Measurements from ENCODE around the gene TUNAR.

TUNAR gene

GRCh38 chr14:95911456-95911855, 34.8 kb downstream of the TUNAR start:
- H3K27ac ChIP-seq: no peak overlapping the region
- TF ChIP-seq CTCF (IDR thresholded peaks at IDR 0.05) (no peak), ZFX (IDR thresholded peaks at IDR 0.05; ENCODE audit: borderline replicate concordance) (no peak)

- H3K27ac ChIP-seq: no peak overlapping the region
- TF ChIP-seq ZFX (IDR thresholded peaks at IDR 0.05; ENCODE audit: borderline replicate concordance) (no peak), CTCF (IDR thresholded peaks at IDR 0.05) (no peak)
Observed at GRCh38 chr14:95915330-95915729, 38.7 kb downstream of the TUNAR start.

GRCh38 chr14:95918466-95918865, 41.8 kb downstream of the TUNAR start:
- no peak overlapping the region for H3K27ac ChIP-seq
- TF ChIP-seq CTCF (IDR thresholded peaks at IDR 0.05): no peak
- no peak for TF ChIP-seq ZFX (IDR thresholded peaks at IDR 0.05; ENCODE audit: borderline replicate concordance)

GRCh38 chr14:95920769-95921438, 44.3 kb downstream of the TUNAR start:
- H3K27ac ChIP-seq: no peak overlapping the region
- TF ChIP-seq CTCF (IDR thresholded peaks at IDR 0.05): no peak
- no peak for TF ChIP-seq ZFX (IDR thresholded peaks at IDR 0.05; ENCODE audit: borderline replicate concordance)

GRCh38 chr14:95922080-95922479, 45.4 kb downstream of the TUNAR start:
- H3K27ac ChIP-seq: no peak overlapping the region
- no peak for TF ChIP-seq ZFX (IDR thresholded peaks at IDR 0.05; ENCODE audit: borderline replicate concordance)
- no peak for TF ChIP-seq CTCF (IDR thresholded peaks at IDR 0.05)

- TF ChIP-seq CTCF (IDR thresholded peaks at IDR 0.05): no peak
- no peak for TF ChIP-seq ZFX (IDR thresholded peaks at IDR 0.05; ENCODE audit: borderline replicate concordance)
- no peak overlapping the region for H3K27ac ChIP-seq
Observed at GRCh38 chr14:95928751-95929150, 52.1 kb downstream of the TUNAR start.

- no peak for TF ChIP-seq ZFX (IDR thresholded peaks at IDR 0.05; ENCODE audit: borderline replicate concordance)
- no peak for TF ChIP-seq CTCF (IDR thresholded peaks at IDR 0.05)
- no peak overlapping the region for H3K27ac ChIP-seq
Observed at GRCh38 chr14:95931384-95931783, 54.8 kb downstream of the TUNAR start.
